EH (cell line): ENCODE measurements around the gene IVD.
A peak's percentile ranks its signal among the peaks of the same experiment; 100 is the strongest.
"Not testable (repeated sequence)": the region's sequence is repeated elsewhere in the genome, so short reads cannot be mapped to it uniquely, and the experiment has no call there.

Experiments
- DNase-seq: peaks from one replicate; pipeline ENCODE4 v3.0.0-alpha.2; 2015; ENCODE audit warnings: low read depth

IVD gene

GRCh38 chr15:40439461-40439959 lies 33.9 kb downstream of the IVD start:
- DNase-seq: peak; percentile 23

DNA sequence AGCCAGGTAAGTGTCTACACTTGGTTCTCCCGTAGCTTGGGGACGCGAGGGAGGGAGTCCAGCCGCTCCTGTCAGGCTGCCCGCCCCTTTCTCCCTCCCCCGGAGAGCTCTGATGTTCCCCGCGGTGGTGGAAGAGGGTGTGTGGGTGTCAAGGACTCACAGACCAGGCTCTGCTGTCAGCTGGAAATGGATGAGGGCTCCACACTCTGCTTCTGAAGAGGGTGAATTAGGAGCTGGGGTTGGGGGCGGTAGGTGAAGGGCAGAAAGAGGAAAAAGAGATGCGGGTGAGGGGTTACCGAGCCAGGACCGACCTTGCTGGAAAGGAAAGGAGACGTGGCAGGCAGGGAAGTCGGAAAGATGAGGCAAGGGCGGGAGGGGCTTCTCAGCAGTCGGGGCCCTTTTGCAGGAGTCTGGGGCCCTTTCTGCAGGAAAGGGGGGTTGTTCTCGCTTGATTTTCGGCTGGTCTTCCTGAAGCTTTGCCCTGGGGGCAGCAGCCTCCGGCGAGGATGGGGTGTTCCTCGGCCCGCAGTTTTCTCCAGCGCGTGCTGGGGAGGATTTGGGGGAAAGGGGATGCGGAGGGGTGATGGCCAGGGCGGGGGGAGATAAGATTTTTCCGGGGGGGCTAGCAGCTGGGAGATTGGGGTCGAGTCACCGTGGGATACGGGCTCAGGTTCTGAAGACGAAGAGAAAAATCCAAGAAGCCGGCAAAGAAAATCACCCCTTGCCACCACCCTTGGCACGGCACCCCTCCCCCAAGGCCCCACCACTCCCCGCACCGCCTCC lies 34.6 kb downstream of the IVD start:
- peak; percentile 51 for DNase-seq

DNA sequence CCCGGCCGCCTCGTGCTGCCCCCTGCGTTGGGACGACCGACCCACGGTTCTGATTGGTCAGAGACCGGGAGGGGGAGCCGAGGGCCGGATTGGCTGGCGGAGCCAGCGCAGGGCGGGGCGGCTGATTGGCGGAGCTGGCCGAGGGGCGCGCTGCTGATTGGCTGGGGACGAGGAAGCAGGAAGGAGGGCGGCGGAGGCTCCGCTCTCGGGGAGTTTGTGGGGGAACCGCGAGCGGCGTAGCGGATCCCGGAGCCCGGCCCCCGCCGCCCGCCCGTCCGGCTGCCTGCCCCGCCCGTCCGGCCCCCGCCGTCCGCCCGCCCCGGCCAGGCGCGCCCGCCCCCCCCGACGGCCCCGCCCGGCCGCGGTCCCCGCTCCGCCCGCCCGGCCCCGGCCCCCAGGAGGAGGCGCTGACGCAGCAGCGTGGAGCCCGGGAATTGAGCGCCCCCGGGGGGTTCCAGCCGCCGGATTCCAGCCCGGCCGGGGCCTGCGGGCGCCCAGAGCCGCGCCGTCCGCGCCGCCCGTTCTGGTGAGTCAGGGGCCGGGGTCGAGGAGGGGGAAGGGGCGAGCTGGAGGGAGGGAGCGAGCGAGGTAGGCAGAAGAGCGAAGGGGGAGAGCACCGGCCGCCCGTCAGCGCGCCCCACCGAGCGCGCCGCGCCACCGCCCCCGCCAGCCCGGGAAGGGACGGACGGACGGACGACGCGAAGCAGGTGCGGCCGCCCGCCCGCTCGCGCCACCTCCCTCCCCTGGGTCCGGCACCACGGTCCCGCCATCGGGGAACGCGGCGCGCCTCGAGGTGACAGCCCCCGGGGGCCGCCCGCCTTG lies 35.4 kb downstream of the IVD start, which contains the start of gene BAHD1:
BAHD1 (plus strand) TSS at position 211 of the 822 bp plus-strand sequence. CDS start 17,512 bp downstream, outside the sequence.
- DNase-seq: peak; percentile 95

DNA sequence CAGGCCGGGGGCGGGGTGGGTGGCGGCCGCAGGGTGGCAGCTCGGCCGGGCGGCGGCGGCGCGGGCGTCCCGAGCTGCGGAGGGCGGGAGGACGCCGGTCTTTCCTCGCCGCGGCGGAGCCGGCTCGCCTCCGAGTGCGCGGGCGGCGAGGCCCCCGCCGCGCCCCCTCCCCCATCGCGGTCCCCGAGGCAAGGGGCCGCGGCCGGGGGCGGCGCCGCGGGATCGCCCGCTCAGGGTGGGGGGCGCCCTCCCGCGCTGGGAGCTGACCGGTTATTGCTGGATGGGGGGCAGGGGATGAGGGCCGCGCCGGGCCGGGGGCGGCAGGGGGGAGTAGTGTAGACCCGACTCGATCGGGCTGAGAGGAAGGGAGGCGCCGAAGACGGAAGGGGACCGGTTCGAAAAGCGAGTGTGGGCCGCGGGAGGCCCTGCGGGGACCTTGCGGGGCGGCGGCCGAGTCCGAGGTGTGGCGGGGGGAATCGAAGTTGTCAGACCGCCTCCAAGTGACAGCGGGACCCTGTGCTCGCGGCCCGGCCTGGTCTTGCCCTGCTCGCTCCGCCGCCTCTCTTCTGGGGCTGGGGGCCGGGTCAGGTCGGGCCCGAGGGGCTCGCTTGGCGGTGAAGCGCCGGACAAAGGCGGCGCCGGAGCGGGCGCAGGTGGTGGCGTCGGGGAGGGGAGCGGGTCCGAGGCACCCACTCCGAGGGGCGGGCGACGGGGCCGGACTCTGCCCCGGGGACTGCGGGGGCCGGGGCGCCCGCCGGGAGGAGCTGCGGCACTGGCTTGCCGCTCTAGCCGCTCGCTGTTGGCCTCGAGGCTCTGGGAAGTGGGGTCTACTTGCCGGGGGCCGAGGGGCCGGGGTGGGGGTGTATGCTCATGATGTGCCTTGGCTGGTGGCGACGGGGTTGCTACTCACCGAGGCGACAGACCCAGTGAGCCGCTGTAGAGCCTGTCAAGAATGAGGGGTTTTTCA lies 36.3 kb downstream of the IVD start:
- DNase-seq: no peak

GRCh38 chr15:40443255-40443654 lies 37.7 kb downstream of the IVD start:
- no peak for DNase-seq

DNA sequence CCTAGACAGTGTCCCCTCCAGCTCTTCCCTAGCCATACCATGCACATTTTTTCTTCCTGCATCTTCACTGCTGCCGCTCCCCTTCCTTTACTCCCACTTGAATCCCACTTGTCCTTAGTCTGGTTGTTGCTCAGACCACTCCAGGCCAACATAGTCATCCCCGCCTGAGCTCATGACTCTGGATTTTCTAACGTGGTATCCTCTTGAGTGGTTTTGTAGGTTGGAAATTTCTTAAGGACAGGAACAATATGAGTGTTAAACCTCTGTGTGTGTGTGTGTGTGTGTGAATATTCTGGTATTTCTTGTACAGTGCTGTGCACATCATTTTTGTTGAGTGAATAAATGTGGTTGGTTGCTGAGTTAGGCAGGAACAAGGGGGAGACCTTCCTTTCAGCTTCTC lies 38.3 kb downstream of the IVD start:
- DNase-seq: no peak

DNA sequence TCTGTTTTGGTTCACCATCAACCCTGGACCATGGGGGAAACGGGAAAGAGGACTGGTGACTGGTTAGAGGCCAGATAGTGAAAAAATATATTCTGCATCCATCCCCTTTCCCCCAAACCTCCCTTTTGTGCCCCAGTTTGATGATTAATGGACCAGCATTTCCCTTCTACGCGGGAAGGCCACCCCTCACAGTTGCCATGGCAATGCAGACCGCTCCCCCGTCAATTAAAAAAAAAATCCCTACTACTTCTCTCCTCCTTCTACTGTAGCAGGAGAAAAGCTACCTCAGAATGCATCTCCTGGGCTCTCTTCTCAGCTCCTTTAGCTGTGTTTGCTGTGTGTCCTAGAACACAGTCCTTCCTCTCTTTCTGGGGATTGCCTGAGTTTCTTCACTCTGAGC lies 39.1 kb downstream of the IVD start:
- no peak for DNase-seq

GRCh38 chr15:40445421-40445922 lies 39.9 kb downstream of the IVD start:
- DNase-seq: peak; percentile 81

DNA sequence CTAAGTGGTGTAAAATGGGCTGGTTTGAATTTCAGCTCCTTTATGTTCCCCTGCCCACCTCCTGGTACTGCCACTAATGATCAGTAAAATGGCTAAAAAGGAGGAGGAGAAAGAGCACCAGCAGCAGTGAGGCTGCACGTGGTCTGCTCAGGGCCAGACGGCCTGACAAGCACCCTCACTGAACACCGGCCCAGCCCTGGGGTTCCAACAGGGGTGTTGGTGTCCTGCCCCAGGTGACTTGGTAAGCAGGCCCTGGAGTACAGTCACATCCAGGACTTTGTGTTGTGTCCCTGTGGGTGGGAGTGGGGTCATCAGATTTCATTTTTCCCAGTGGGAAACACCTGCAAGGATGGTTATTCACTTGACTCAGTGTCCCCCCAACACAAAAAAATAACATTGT lies 40.5 kb downstream of the IVD start:
- no peak for DNase-seq

DNA sequence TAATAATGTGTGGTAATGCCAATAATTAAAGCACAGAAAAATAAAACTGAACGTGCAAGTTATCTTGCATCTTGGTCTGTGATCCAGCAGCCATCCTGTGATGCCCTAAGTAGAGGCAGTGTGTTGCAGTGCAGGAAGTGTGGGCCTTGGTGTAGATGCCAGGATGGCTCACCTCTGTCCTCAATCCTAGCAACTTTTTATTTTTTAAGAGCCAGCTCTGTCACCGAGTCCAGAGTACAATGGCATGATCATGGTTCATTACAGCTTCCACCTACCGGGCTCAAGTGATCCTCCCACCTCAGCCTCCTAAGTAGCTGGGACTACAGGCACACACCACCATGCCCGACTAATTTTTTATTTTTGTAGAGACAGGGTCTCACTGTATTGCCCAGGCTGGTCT lies 42.8 kb downstream of the IVD start:
- DNase-seq: no peak

- DNase-seq: peak; percentile 72
These were observed 43.7 kb downstream of the IVD start for GRCh38 chr15:40449275-40449674.

DNA sequence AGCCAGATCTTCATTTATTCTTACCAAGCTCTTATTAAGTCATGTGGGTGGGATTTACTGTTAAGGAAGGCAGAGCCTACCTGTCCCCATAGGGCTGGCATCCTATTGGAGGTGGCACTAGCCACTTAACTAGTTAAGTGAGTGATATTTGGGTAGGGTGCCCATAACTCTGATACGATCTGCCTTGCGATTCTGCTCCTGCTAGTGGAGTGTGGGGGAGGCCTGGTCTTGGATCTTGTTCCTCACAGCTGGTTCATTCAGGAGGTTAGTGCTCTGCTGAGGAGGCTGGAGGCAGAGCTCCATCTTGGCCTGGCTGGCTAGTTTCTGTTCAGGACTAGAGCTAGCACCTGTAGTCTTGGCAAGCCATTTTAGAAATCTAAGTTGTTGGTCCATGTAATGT lies 44.5 kb downstream of the IVD start:
- no peak for DNase-seq

GRCh38 chr15:40451527-40452158 lies 46.0 kb downstream of the IVD start:
- DNase-seq: no peak

GRCh38 chr15:40452296-40453090 lies 46.9 kb downstream of the IVD start:
- no peak for DNase-seq

GRCh38 chr15:40453941-40454340 lies 48.3 kb downstream of the IVD start:
- not testable (repeated sequence) for DNase-seq

DNA sequence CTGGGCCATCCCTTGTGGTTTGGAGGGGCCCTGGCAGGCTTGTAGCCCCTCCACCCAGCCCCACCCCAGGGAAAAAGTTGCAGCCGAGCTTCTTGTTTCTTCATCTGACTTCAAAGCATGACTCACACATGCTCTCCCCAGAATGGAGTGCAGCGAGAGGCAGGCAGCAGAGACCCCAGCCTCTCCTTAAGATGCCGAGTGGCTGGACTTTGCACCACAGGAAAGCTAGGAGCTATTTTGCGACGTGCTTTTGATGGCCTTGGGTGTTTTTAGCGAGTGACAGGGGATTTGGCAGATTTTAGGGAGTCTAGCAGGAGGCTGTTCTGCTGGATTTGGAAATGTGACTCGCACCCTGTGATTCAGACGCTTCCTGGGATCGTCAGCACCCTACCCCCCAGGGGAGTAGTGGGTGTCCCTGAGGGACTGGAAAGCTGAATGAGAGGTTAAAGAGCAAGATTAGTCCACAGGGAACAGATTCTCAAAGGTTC lies 49.4 kb downstream of the IVD start:
- DNase-seq: peak; percentile 75

GRCh38 chr15:40456299-40456712 lies 50.7 kb downstream of the IVD start:
- DNase-seq: no peak

- DNase-seq: no peak
These were observed 51.1 kb downstream of the IVD start for GRCh38 chr15:40456738-40457137.

GRCh38 chr15:40458495-40459371 lies 53.1 kb downstream of the IVD start:
- no peak for DNase-seq
